Activated CD8-positive, alpha-beta memory T cell treated with anti-CD3 and anti-CD28 coated beads, Interleukin-2, amount 50 U/mL, for 1 hour (primary cell): ENCODE results near the gene SLC7A6.

Source experiments
- DNase-seq: peaks from one replicate; pipeline ENCODE4 v3.0.0-alpha.2; 2020; ENCODE audit errors: extremely low read depth

SLC7A6 gene

GRCh38 chr16:68235108-68235886, 29.0 kb upstream of the SLC7A6 start:
- no peak for DNase-seq

- DNase-seq: no peak
These were observed 28.5 kb upstream of the SLC7A6 start, which contains the start of gene ESRP2 for GRCh38 chr16:68235887-68236136. TSS of gene ESRP2 (minus strand) at chr16:68236127. CDS start at chr16:68236045, 82 bp downstream.

GRCh38 chr16:68236137-68236825, 28.0 kb upstream of the SLC7A6 start:
- DNase-seq: no peak

- DNase-seq: no peak
These were observed 27.5 kb upstream of the SLC7A6 start for GRCh38 chr16:68236826-68237242.

- peak; percentile 47 for DNase-seq
These were observed 26.9 kb upstream of the SLC7A6 start for GRCh38 chr16:68237243-68238028.

GRCh38 chr16:68238029-68238345, 26.3 kb upstream of the SLC7A6 start:
- no peak for DNase-seq

GRCh38 chr16:68242085-68242484, 22.2 kb upstream of the SLC7A6 start:
- no peak for DNase-seq

- no peak for DNase-seq
These were observed 21.1 kb upstream of the SLC7A6 start for GRCh38 chr16:68242926-68243858.

- no peak for DNase-seq
These were observed 19.8 kb upstream of the SLC7A6 start for GRCh38 chr16:68244481-68244902.

- DNase-seq: peak; percentile 87
These were observed 19.1 kb upstream of the SLC7A6 start, which contains the start of gene PLA2G15 for GRCh38 chr16:68244903-68245853. TSS of gene PLA2G15 (plus strand) at chr16:68245373. CDS start at chr16:68245427, 54 bp downstream.

GRCh38 chr16:68246121-68246520, 18.2 kb upstream of the SLC7A6 start:
- no peak for DNase-seq

- no peak for DNase-seq
These were observed 17.7 kb upstream of the SLC7A6 start for GRCh38 chr16:68246666-68247065.

- DNase-seq: no peak
These were observed 16.9 kb upstream of the SLC7A6 start for GRCh38 chr16:68247400-68247799.

- no peak for DNase-seq
These were observed 16.4 kb upstream of the SLC7A6 start for GRCh38 chr16:68247932-68248331.

GRCh38 chr16:68249371-68249770, 15.0 kb upstream of the SLC7A6 start:
- DNase-seq: no peak

- DNase-seq: no peak
These were observed 13.4 kb upstream of the SLC7A6 start for GRCh38 chr16:68250951-68251350.

- no peak for DNase-seq
These were observed 12.5 kb upstream of the SLC7A6 start for GRCh38 chr16:68251832-68252231.

- DNase-seq: no peak
These were observed 11.9 kb upstream of the SLC7A6 start for GRCh38 chr16:68252383-68252782.

- no peak for DNase-seq
These were observed 10.6 kb upstream of the SLC7A6 start for GRCh38 chr16:68253721-68254120.

GRCh38 chr16:68255712-68256111, 8.6 kb upstream of the SLC7A6 start:
- no peak for DNase-seq
